NCI-H226 (cell line): ENCODE data around the gene EPHA3.
A peak's percentile ranks its signal among the peaks of the same experiment; 100 is the strongest.

Experiments used
- DNase-seq: peaks from one replicate; pipeline ENCODE4 v3.0.0-alpha.2; 2015

Gene EPHA3

DNA sequence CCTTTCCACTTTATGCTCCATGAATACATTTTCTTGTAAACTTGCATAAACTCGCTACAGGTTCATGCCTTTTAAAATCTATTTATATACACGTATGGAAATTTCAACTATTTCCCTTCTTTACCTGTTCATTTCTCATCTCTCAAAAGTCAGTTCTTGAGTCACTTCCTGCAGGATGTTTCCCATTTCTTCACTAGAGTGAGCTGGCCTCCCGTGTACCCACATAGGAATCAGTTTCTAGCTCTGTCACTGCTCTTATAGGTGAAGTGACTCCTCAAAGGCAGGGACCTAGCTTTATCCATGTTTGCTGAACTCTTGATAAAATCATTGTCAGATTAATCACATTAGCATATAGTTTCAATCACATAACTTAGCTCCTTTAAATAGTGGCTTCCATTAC, 259.7 kb downstream of the EPHA3 start:
- DNase-seq, result no peak

DNA sequence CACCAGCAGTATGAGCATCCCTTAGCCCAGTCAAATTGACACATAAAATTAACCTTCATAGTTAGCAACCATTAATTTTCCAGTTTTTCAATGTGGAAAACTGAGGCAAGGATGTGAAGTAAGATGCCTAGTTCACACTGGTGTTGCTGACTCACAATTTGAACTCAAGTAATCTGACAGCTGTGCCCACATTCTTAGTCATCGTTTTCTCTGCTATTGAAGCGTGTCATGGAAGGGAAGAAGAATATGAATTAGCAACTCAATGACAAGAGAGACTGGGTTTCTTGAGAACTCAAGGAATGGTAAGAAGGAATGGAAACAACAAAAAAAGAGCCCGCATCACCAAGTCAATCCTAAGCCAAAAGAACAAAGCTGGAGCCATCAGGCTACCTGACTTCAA, 261.4 kb downstream of the EPHA3 start:
- no peak for DNase-seq

DNA sequence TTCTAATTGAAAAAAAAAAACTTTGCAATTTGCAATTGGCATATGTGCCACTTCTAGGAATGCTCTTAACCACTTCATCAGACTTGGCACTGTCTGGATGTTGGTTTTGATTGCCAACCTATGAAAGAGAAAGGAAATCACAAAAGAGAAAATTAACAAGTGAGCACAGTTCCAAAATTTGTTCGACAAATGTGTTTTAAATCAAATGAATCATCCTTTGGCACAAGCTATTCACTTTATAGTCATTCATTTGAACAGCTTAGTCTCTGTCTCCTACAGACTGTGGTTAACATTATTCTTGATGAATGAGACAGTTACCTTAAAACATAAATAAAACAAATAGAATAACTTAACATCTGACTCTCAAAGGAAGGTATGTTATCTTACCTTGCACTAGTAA, 265.0 kb downstream of the EPHA3 start:
- peak; percentile 54 for DNase-seq

DNA sequence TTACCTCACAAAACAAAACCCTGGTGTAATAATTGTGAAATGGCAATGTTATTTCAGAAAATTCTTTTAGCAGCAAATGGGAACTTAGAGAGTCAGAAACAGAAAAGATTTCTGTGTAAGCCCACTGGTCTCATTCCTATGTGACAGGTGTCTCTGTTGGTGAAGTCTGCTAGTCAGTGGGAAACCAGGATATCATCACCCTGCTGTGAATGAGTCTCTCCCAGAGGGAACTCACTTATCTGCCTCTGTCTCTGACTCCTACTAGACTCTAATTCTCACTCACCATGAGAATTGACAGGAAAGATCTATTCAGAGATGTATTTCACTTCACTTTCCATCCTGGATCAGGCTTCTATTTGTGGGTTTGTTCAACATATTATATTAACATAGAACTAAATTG, 266.0 kb downstream of the EPHA3 start:
- peak; percentile 36 for DNase-seq

DNA sequence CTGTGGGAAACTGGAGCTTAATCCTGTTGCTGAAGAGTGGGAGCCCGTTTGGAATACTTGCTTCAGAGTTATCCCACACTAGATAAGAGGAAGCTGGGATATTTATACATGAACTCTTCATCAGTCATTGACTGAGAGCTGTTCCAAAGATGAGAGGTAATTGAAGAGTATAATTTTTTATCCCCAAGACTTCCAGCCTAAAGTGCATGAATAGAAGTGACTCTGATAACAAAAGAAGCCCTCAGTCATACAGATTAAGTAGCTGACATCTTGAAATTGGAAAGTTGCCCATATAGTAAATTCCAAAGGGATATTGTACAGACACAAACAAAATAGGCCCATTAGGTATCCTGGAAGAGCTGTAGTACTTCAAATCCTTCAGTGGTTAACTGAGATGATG, 268.0 kb downstream of the EPHA3 start:
- DNase-seq, result peak; percentile 18

DNA sequence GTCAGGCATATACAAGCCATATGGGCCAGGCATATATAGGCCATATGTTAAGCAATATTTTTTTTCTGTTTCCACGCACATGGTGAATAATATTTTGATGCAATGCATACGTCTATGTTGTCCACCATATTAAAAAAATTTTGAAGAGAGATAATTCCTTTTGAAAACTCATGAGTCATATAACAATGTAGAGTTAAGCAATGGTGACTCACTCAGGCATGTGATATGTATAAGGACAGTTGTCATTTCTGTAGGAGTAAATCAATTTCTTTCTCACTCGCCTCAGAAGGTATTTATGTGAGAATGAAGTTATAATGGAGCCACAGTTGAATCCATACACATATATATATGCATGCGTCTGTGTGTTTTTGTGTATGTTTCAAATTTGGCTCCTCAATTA, 272.6 kb downstream of the EPHA3 start:
- DNase-seq, result peak; percentile 31

DNA sequence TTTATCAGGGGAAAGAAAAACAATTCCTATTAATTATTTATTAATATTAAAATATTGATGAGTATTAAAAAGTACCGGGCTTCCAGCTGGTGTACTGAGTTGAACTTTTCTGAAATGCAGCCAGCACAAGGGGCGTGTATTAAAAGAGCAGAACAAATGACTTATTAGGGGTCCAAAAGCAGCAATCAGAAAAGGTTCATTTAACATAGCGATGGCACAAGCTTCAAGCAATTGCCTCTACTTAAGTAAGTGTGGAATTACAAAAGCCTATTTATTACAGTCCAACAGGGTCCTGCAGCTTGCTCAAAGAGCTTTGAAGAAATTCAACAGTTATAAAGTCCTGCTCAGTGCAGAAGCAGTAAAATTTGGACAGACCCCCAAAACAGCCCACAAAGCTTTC, 285.6 kb downstream of the EPHA3 start:
- no peak for DNase-seq

DNA sequence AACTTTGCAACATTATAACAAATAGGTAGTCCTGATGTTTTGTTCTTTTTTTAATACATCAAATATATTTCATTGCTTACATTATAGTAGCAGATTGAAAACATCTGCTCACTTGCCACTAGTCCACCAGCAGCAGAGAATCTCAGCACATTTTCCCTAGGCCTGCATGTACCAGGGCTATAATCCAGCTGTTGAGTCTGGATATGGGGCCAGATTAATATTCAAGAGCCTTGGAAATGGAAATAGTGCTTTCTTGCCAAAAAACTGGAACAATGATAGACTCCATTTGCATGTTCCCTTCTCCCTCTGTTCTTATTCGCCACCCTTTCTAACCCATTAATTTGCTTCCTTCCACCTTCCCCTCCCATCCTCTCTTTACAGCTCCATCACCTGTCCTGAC, 288.0 kb downstream of the EPHA3 start:
- no peak for DNase-seq

DNA sequence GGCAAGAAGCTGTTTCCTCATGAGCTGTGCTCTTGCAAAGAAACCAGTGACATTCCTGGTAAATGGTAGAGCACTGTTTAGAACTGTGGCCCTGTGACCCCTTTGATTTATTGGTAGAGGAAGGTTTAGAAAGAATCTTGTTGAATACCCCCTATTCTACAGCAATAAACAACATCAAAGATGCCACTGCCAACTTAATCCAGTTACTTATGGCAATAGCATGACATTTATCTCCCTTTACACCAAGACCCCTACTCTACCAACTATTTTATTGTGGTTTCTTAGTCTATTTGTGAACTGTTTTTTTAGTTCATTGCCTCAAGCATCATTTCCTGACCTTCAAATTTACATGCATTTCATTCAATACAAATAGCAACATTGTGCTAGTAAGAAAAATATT, 288.6 kb downstream of the EPHA3 start:
- DNase-seq, result no peak

DNA sequence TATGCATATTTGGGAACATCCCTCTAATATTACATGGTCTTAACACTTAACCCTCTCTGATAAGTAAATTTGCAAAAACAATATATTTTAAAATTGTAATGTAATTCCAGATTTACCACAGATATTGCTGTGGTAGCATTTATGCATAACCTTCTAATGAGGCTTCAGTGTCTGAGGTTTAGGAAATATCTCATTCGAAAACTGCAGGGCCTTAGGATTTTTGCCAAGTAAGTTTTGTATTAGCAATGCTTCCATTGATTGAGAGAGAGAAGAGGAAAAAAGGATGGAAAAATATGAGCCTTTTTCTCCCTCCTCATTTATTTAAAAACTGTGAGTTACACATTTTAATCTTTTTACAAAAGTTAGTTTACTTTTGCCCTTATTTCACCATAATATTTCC, 294.6 kb downstream of the EPHA3 start:
- DNase-seq, result no peak

DNA sequence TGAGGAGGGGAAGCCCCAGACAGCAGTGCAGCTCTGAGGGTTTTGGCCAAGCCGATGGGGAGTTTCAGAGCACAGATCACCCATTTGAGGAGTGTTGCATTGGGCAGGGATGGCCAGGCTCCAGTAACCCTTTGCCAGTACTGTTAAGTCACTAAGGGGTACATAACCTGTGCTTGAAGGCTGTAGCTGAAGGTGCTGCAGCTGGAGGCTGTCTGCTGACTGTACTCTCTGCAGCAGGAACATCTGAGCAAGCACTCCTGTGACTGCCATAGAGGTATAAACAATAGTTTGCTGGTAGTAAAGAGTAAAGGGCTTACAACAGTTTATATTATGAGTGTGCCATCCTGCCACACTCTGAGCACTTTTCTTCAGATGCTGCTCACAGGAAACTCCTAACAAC, 297.8 kb downstream of the EPHA3 start:
- DNase-seq, result no peak

DNA sequence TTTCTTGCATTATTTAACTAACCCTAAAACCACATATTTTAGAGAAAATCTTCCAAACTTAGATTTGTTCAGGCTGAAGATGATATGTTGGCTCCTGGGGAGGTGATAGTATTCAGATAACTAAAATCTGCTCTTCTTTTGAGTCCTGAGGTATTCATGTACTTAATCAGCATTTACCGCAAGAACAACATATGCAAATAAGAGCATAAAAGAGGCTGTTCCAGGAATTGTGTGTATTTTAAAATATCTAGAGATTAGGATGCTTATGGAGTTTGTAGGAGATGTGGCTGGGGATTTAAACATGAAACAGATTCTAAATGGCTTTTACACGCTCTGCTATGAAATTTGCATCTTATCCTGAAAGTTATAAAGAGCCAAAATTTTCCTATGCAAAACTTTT, 298.2 kb downstream of the EPHA3 start:
- no peak for DNase-seq

DNA sequence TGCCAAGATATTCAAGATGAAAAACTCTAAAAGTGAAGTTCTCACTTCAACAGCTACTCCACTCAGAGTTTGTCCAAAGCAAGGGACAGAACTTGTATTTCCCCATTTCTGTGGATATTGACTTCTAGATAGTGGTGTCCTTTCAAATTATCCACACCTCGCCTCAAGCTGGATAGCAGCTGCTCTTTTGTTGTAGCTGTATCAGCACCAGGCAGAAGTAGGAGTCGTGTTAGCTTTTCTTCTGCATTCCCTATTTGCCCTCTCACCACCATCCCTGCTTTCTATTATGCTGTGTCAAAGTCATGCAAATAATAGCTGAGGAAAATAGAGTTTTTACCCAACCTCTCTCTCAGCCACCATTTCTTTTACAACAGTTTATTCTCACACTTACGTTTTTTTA, 303.8 kb downstream of the EPHA3 start:
- no peak for DNase-seq

DNA sequence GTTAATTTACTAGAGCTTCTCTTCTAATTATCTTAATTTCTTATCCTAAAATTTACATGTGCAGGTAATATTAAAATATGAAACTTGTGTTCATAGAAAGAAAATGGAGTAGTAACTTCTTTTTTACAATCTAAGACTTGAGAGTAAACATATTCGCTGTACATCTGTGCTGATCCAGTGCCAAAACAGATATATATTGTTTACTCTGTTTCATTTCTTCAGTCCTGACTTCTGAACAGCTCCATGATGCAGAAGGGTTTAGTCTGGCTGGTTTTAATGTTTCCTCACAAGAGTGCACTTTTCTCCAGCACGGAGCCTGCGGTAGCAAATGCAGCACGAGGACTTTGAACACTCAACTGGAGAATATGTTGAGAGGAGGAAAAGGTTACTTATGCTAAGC, 306.8 kb downstream of the EPHA3 start:
- DNase-seq, result no peak

DNA sequence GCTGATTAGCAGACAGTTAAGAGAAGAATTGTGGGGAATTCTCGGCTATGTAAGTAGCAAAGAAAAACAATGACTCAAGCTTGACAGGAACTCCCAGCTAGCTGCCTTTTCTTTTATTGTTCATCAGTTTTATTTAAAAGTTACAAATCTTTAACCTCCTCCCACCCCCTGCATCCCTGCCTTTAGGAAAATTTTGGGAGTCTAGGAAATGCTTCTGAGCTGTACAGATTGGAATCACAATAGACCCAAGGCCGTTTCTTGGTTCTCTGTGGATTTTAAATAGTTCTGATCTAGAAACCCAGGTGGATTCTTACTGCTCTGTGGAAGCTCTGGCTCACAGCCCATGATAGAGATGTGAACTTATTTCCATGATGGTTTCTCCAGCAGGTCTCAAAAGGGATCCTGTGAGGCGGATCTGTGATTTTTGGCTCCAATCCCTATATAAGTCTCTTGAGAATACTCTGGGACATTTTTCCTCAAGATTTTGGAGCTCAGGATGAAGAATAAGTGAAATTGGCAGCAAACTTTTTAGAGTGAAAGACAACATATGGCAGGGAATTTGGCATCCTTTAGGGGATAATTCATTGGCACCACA, 312.3 kb downstream of the EPHA3 start:
- no peak for DNase-seq

DNA sequence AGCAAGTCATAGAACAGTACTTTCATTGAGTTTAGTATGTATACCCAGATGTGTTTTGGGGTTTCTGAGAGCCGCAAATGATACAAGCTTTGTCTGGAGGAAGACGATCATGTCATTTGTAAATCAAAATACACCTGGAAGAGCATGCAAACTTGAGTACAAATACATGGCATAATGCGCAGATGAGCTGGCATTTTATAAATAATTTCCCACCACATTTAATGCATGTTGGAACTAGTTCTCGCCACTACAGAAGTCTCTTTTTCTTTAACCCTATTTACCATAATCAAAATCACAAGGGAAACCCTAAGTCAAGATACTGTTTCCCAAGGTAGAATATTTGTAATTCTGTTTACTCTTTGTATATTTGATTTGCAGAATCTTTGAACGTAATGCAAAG, 318.6 kb downstream of the EPHA3 start:
- DNase-seq, result no peak

DNA sequence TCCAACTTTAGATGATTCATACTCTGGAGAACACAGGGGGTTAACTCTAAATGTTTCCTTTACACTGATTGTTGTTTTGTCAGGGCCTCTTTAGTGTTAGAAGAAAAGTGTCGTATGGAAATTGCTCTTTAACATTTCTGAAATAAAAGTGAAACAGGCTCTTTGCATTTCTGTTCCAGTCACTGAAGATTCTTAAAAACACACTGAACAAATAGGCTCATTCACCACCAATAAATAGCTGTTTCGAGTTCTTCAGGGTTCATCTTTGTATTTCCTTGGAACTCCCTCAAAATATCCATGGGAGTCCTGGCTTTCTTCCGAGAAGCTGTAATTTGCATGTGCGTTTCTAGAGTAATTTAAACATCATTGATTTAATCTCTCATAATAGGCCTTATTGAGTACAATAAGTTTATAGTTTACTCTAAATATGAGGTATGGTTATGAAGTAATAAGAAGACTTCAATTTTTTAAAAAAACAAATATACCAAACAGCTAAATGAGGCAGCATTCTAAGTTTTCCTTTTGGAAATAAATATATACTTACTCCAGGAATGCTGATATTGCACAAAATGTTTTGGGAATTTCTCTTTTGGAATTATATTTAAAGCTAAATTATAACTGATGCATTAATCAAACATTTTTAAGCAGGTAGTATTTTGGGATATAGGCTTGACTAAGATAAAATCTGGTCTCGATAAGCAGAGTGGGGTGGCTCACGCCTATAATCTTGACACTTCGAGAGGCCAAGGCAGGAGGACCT, 327.4 kb downstream of the EPHA3 start:
- DNase-seq, result no peak

DNA sequence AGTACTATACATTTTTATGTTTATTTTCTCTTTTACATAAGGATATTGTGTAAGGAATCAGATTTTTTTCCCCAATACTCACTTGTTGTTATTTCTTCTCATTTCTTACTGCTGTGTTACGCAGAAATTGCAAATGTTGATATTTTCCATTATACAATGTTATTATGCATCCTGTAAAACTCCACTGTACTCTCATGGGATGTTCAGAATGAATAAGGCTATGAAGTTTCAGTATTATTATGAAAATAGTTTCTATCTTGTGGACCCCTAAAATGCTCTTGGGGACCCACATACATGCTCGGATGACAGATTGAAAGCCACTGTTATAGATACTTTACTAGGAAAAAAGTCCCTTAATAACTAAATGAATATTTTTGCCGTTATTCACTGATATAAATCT, 329.4 kb downstream of the EPHA3 start:
- DNase-seq, result no peak

DNA sequence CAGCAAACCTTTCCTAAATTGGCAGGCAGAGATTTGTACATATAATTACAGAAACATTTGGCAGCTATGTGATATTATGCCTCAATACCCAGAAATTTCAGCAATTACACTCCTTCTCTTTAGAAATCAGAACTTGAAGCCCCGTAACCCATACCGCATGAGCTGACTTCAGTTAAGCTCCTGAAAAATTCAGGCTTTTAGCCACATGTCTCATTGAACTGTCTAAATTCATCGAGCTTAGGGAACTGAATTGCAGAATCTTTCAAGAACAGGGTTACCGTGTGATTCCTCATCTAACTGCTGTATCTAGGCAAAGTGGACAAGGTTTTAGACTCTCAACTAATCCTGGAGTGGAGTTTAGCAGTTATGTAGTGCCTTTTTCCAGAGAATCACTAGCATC, 333.0 kb downstream of the EPHA3 start:
- DNase-seq, result no peak

DNA sequence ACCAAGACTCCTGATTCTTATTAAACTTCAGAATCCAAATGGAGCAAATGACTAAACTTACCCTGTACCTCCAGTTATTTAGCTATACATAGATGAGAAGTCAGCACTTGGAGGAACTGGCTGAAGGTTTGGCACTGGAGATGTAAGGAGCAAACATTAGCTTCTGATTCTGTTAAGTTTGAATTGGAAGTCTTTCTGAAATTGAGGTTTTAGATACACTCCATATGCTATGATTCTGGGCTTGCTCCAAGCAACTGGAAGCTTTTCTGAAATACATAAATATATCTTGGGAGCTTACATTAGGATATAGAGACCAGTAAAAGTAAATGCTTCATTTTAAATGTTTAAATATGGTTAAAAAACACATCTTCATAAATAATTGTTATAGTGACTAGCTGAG, 333.7 kb downstream of the EPHA3 start:
- no peak for DNase-seq

DNA sequence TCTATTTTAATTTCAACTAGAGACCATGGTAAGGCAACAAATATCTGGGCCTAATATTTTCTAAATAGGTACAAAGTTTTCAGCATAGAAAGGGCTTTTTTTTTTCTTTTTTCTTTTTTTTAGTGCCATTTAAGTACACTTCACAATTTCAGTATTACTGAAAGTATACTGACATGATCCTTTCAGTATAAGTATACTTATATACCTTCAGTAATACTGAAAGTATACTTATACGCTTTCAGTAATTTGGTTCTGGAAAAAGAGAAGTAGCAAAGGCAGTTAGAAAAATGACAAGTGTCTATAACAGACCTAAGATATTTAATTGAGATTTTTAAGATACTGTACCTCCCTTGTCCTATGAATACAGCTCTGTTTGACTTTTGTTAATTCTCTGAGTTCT, 339.2 kb downstream of the EPHA3 start:
- DNase-seq, result no peak

DNA sequence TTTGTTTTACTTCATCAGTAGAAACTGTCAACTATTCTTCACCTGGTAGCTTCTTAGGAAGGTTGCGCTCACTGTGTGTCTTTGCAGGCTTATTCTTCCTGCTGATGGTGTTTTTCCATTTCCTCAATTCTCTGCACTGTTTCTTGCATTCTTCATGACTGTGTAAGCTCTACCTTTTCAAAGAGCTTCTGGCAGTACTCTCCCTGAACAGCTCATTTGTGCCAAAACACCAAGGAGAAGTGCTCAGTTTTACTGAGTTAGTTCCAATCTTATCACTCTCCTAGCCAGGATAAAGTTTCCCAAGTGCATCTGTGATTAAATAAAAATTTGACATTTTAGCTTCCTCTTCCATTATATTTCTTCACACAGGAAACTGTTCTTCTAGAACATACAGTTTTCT, 339.8 kb downstream of the EPHA3 start:
- DNase-seq, result peak; percentile 5

DNA sequence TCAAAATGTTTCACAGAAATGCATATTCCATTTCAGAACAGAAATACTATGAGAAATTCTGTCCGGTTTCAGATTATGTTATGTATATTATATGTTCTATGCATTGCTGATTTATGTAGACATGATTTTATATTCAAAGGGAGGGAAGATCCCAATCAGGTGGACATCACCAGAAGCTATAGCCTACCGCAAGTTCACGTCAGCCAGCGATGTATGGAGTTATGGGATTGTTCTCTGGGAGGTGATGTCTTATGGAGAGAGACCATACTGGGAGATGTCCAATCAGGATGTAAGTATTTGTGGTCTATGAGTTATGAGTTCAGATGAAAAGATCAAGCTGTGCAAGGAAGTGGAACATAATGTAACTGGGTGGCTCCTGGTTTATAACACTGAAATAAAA, 341.7 kb downstream of the EPHA3 start:
- no peak for DNase-seq

DNA sequence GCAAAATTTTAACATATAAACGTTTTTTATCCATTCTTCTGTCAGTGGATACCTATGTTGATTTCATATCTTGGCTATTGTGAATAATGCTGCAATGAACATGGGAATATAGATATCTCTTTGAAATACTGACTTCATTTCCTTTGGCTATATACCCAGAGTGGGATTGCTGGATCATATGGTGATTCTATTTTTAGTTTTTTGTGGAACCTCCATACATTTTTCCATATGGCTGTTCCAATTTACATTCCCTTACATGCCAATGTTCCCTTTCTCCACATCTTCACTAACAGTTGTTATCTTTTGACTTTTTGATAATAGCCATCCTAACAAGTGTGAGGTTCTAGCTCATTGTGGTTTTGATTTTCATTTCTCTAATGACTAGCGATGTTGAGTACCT, 344.6 kb downstream of the EPHA3 start:
- DNase-seq, result no peak

DNA sequence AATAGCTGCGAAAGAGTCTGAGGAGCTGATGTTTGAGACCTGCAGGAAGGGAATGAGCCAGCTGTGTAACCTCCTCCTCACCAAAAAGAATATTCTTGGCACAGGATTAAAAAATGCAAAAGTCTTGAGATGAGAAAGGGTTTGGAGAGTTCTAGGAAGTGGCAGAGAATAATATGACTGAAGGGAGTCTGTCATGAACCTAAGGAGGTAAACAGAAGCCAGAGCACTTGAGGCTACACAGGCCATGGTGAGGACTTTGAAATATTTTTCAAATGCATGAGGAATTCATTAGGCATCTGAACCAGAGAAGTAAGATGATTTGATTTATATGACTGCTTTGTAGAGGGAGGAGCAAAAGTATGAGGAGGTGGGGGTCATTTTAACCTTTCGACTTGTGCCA, 347.8 kb downstream of the EPHA3 start:
- no peak for DNase-seq
